Measurements from ENCODE around the gene NIPA2. TPM values are rescaled to one million over a fixed set of nuclear protein-coding genes. Genes with fewer than 3 reads are reported as not detected.

Gene NIPA2
- total RNA-seq, 2 donors from 2014 or later: 72.2 to 99.5 TPM

- no peak overlapping the region for H3K4me3 ChIP-seq
- intact Hi-C loops (cut with DNase I): no loop called here
- no peaks in the 10 kb centered on the region for H3K36me3 ChIP-seq
- H3K4me1 ChIP-seq: no peaks in the 10 kb centered on the region
- no peak overlapping the region for H3K9ac ChIP-seq (ENCODE audit: low read depth in 2 of 2, low read length in 2 of 2)
- H3K9me3 ChIP-seq: no peaks in the 10 kb centered on the region
- no peak overlapping the region for H3K27ac ChIP-seq
- no peak for DNase-seq
- TF ChIP-seq CTCF (IDR thresholded peaks at IDR 0.05): no peak
- H3K27me3 ChIP-seq: no peaks in the 10 kb centered on the region
These were observed 11.6 kb downstream of the NIPA2 start for GRCh38 chr15:22850055-22850454.

GRCh38 chr15:22851513-22851912 is 13.0 kb downstream of the NIPA2 start:
- H3K4me1 ChIP-seq: no peaks in the 10 kb centered on the region
- H3K9ac ChIP-seq (ENCODE audit: low read depth in 2 of 2, low read length in 2 of 2): no peak overlapping the region
- intact Hi-C loops (cut with DNase I): no loop called here
- no peak for TF ChIP-seq CTCF (IDR thresholded peaks at IDR 0.05)
- H3K27me3 ChIP-seq: no peaks in the 10 kb centered on the region
- H3K27ac ChIP-seq: no peak overlapping the region
- no peaks in the 10 kb centered on the region for H3K9me3 ChIP-seq
- H3K36me3 ChIP-seq: no peaks in the 10 kb centered on the region
- no peak for DNase-seq
- no peak overlapping the region for H3K4me3 ChIP-seq

- Histone ChIP-seq H3K4me1 (no peaks in the 10 kb centered on the region), H3K36me3 (peaks cover 7% of the 10 kb centered on the region), H3K27ac (no peak overlapping the region), H3K4me3 (no peak overlapping the region), H3K9ac (ENCODE audit: low read depth in 2 of 2, low read length in 2 of 2) (no peak overlapping the region), H3K27me3 (no peaks in the 10 kb centered on the region), H3K9me3 (no peaks in the 10 kb centered on the region)
- no peak for TF ChIP-seq CTCF (IDR thresholded peaks at IDR 0.05)
- no peak for DNase-seq
- intact Hi-C loops (cut with DNase I): no loop called here
These were observed 17.3 kb downstream of the NIPA2 start for GRCh38 chr15:22855791-22856190.

- H3K27ac ChIP-seq: no peak overlapping the region
- no peak for DNase-seq
- no peaks in the 10 kb centered on the region for H3K27me3 ChIP-seq
- H3K4me1 ChIP-seq: no peaks in the 10 kb centered on the region
- intact Hi-C loops (cut with DNase I): no loop called here
- H3K9ac ChIP-seq (ENCODE audit: low read depth in 2 of 2, low read length in 2 of 2): no peak overlapping the region
- H3K36me3 ChIP-seq: peaks cover 7% of the 10 kb centered on the region
- H3K9me3 ChIP-seq: no peaks in the 10 kb centered on the region
- H3K4me3 ChIP-seq: no peak overlapping the region
- no peak for TF ChIP-seq CTCF (IDR thresholded peaks at IDR 0.05)
These were observed 18.2 kb downstream of the NIPA2 start for GRCh38 chr15:22856659-22857058.

- no peak for TF ChIP-seq CTCF (IDR thresholded peaks at IDR 0.05)
- DNase-seq: no peak
- Histone ChIP-seq H3K4me3 (no peak overlapping the region), H3K27ac (no peak overlapping the region), H3K4me1 (no peaks in the 10 kb centered on the region), H3K36me3 (peaks cover 11% of the 10 kb centered on the region), H3K9me3 (no peaks in the 10 kb centered on the region), H3K9ac (ENCODE audit: low read depth in 2 of 2, low read length in 2 of 2) (no peak overlapping the region), H3K27me3 (no peaks in the 10 kb centered on the region)
- intact Hi-C loops (cut with DNase I): no loop called here
These were observed 22.7 kb downstream of the NIPA2 start for GRCh38 chr15:22861161-22861560.

- no peak for DNase-seq
- H3K36me3 ChIP-seq: peaks cover 22% of the 10 kb centered on the region
- no peak for TF ChIP-seq CTCF (IDR thresholded peaks at IDR 0.05)
- no peaks in the 10 kb centered on the region for H3K4me1 ChIP-seq
- H3K4me3 ChIP-seq: no peak overlapping the region
- intact Hi-C loops (cut with DNase I): no loop called here
- no peak overlapping the region for H3K9ac ChIP-seq (ENCODE audit: low read depth in 2 of 2, low read length in 2 of 2)
- H3K27ac ChIP-seq: no peak overlapping the region
- no peaks in the 10 kb centered on the region for H3K27me3 ChIP-seq
- H3K9me3 ChIP-seq: no peaks in the 10 kb centered on the region
These were observed 24.9 kb downstream of the NIPA2 start for GRCh38 chr15:22863356-22863755.
